Stimulated activated CD8-positive, alpha-beta memory T cell treated with anti-CD3 and anti-CD28 coated beads, Interleukin-7, amount 100 ng/mL, for 24 hours (primary cell): ENCODE measurements around the gene PPM1L.

Experiments
- DNase-seq: peaks from one replicate; pipeline ENCODE4 v3.0.0-alpha.2; 2020; ENCODE audit warnings: low read depth

The PPM1L gene

GRCh38 chr3:161100994-161101393 lies 345.0 kb downstream of the PPM1L start:
- no peak for DNase-seq

DNA sequence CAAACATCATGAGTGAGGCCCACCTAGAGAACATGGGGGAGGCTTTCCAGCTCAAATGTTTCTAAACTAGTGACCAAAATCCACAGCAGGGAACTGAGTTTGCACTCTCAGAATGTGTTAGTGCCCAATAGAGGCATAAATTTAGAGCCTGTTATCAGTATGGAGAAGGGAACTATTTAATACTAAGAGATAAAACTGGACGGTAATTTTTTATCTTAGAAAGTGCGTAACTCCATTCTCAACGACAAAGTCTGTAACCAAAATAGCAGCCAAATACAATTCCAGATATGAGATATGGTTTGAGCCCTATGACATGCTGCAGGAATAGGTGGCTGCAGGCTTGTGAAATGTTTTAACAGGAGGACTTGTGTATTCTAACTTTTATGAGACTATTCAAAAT lies 345.6 kb downstream of the PPM1L start:
- DNase-seq: no peak

- no peak for DNase-seq
Measured at GRCh38 chr3:161103776-161104385, 347.9 kb downstream of the PPM1L start.

DNA sequence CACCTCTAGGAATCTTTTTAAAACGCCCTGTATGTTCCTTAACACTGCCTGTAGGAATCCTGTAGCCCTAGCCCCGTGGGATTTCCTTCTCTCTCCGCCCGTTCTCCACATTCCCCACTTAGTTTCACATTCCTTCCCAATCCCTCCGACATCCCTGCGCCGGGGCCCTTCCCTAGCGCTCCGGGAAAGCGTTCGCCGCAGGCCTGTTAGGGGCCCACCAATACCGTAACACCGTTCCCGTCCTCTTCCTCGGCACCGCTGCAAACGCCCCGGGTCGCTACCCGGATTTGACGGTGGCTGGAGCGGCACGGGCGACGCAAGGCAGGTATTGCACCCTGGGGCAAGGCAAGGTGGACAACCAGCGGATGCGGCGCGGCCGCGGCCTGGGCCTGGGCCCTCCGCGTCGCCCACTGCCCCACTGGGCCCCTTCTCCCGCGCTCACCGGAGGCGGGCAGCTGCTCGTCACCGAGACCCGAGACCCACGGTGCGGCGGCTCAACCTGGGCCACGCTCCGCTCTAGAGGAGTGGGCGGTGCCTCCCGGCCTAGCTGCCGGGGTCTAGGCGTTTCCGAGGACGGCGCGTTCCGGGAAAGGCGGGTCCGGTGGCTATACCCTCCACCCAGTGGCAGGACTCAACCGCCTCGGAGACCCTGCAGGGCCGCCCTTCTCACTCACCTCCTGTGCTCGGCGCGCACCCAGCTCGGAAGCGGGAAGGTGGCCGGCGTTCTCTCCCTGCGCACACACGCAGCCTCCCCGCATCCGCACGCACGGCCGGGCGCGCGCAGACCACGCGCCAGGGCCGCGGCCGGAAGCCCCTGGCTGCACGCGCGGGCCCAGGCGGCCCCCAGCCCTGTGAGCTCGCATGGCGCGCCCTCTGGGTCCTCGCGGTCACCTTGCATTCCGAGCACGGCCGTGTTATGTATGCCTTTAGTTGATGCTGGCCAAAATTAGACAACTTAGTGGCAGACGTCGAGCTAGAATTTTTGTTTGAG lies 348.8 kb downstream of the PPM1L start, which contains the start of gene B3GALNT1:
Gene B3GALNT1 (minus strand): TSS at position 789 of the 991 bp plus-strand sequence. CDS start 18,595 bp downstream, outside the sequence.
- no peak for DNase-seq

GRCh38 chr3:161107311-161107710 lies 351.3 kb downstream of the PPM1L start:
- no peak for DNase-seq

GRCh38 chr3:161108840-161109239 lies 352.8 kb downstream of the PPM1L start:
- no peak for DNase-seq

GRCh38 chr3:161117646-161118045 lies 361.6 kb downstream of the PPM1L start:
- DNase-seq: no peak

GRCh38 chr3:161126495-161126894 lies 370.5 kb downstream of the PPM1L start:
- no peak for DNase-seq
